ENCODE results near the gene GRIP2. TPM values are rescaled to one million over a fixed set of nuclear protein-coding genes. Genes with fewer than 3 reads are reported as not detected.

The GRIP2 gene
- total RNA-seq, 1 donor from 2014 or later = not detected

Other genes starting within 250 kb of the GRIP2 start
- gene SLC6A6, start 137.7 kb downstream of the GRIP2 start, total RNA-seq = 8.5 and 13.5 TPM in 2 replicates
- 3.7 and 5.4 TPM in 2 replicates for gene CCDC174, start 111.4 kb upstream of the GRIP2 start, total RNA-seq
- gene C3orf20, start 134.8 kb upstream of the GRIP2 start, total RNA-seq = under 0.01 TPM in 1 of 2 replicates, not detected in the other